A549 (cell line): ENCODE results near the gene NXNL1. TPM values are rescaled to one million over a fixed set of nuclear protein-coding genes. Genes with fewer than 3 reads are reported as not detected.
A peak's percentile ranks its signal among the peaks of the same experiment; 100 is the strongest.

Experiments used
- ATAC-seq, 2 experiments: fragments of 200-7000 bp in 1 of 2; fragments of >200 bp in 1 of 2; cut with Nextera tagmentation in 1 of 2; cut with Tn5 transposase in 1 of 2; 3 replicates each; pipeline versions ENCODE4 v1.8.0 to v1.9.1; 2018 to 2020; ENCODE audit warnings: mild to moderate bottlenecking in 1 of 2, moderate library complexity in 1 of 2
- CTCF ChIA-PET: fragments of 300-600 bp; sonication (Branson Sonifier 250); formaldehyde crosslinking; extraction: SDS; loops from one replicate; lab custom pipeline; 2021; ENCODE audit warnings: antibody characterized with exemption, inconsistent platforms; lab: Yijun Ruan, JAX
- POLR2A ChIA-PET: fragments of 350-600 bp; formaldehyde crosslinking; extraction: SDS; loops from one replicate; lab custom pipeline; 2021; ENCODE audit warnings: antibody characterized with exemption, inconsistent platforms; lab: Yijun Ruan, JAX
- DNase-seq, 2 experiments: peaks; one replicate each; pipeline versions ENCODE4 v3.0.0 to v3.0.0-alpha.2; 2011 to 2016; ENCODE audit warnings: low read depth in 1 of 2, low spot score in 1 of 2
- FAIRE-seq: peaks from 2 replicates; lab custom pipeline; 2011; peaks lifted over from hg19 to GRCh38; lab: Jason Lieb, UNC
- H3K27ac ChIP-seq, 2 experiments: fragments of >200 bp; sonication (Bioruptor Twin); formaldehyde crosslinking; 3 replicates each; pipeline ENCODE4 v1.5.1; 2016 to 2017
- H3K4me1 ChIP-seq: fragments of >200 bp; sonication (Bioruptor Twin); formaldehyde crosslinking; 3 replicates; pipeline ENCODE4 v1.6.1; 2016
- H3K4me2 ChIP-seq: fragments of >200 bp; sonication (Bioruptor Twin); formaldehyde crosslinking; 3 replicates; pipeline ENCODE4 v1.6.1; 2016
- H3K4me3 ChIP-seq: fragments of >200 bp; sonication (Bioruptor Twin); formaldehyde crosslinking; 3 replicates; pipeline ENCODE4 v1.5.1; 2016
- H3K9me3 ChIP-seq: fragments of >200 bp; sonication (Bioruptor Twin); formaldehyde crosslinking; 3 replicates; pipeline ENCODE4 v1.6.1; 2016
- CBX2 ChIP-seq: fragments of 200-600 bp; sonication (generic); IDR thresholded peaks from 2 replicates; pipeline ENCODE4 v1.6.1; 2016; ENCODE audit warnings: low read depth, mild to moderate bottlenecking, borderline replicate concordance
- CHD2 ChIP-seq: fragments of 150-350 bp; IDR thresholded peaks from 2 replicates; pipeline ENCODE4 v1.6.1; 2014; ENCODE audit warnings: low read length; ENCODE audit not compliant: partially characterized antibody
- EHMT2 ChIP-seq: fragments of 200-600 bp; sonication (generic); IDR thresholded peaks from 2 replicates; pipeline ENCODE4 v1.6.1; 2016; ENCODE audit warnings: antibody characterized with exemption, low read depth, mild to moderate bottlenecking, moderate library complexity
- ESRRA ChIP-seq: fragments of 150-350 bp; IDR thresholded peaks from 2 replicates; pipeline ENCODE4 v1.6.1; 2014; ENCODE audit warnings: mild to moderate bottlenecking, low read length, borderline replicate concordance
- HOXB13 ChIP-seq: fragments of 250-450 bp; sonication (Bioruptor Pico); IDR thresholded peaks from 2 replicates; pipeline ENCODE4 v1.5.0; 2020; ENCODE audit warnings: low read depth, mild to moderate bottlenecking, moderate library complexity
- MAZ ChIP-seq: fragments of 150-350 bp; IDR thresholded peaks from 2 replicates; pipeline ENCODE4 v1.6.1; 2014; ENCODE audit warnings: antibody characterized with exemption, low read depth, low read length, borderline replicate concordance
- PHF8 ChIP-seq: fragments of 200-600 bp; sonication (generic); IDR thresholded peaks from 2 replicates; pipeline ENCODE4 v1.6.1; 2016; ENCODE audit warnings: low read depth, mild to moderate bottlenecking, antibody characterized with exemption, moderate library complexity, borderline replicate concordance
- POLR2A ChIP-seq: IDR thresholded peaks from 2 replicates; pipeline ENCODE4 v1.6.1; 2012; ENCODE audit warnings: mild to moderate bottlenecking, low read length
- POLR2AphosphoS2 ChIP-seq: conservative IDR thresholded peaks from 2 replicates; pipeline ENCODE4 v1.6.1; 2012; ENCODE audit warnings: low read length, improper control_type of control experiment, inconsistent platforms
- ZNF302 ChIP-seq: fragments of 250-450 bp; sonication (Bioruptor Pico); IDR thresholded peaks from 2 replicates; pipeline ENCODE4 v1.9.0; 2021; ENCODE audit warnings: inconsistent platforms, mild to moderate bottlenecking, moderate library complexity
- WGBS: methylation state at CpG from one replicate; pipeline ENCODE4 v1.1.6; 2017; ENCODE audit errors: missing lambda C conversion rate; 5-methylcytosine and 5-hydroxymethylcytosine counted together
- polyA plus RNA-seq, 4 experiments: library from polyadenylated mRNA; depleted of rRNA in 3 of 4; stranded (reverse); fragments of >200 nt; fragmentation: RNase III in 1 of 4; extraction: RNeasy Plus Mini Kit Qiagen cat#74134 plus additional on column Dnase treatment in 1 of 4; gene quantifications; 2 replicates in 3 of 4; 3 replicates in 1 of 4; pipeline ENCODE4 v1.2.3, GENCODE V29; 2011 to 2017
- TF ChIP-seq, protein P1 (sequence below): fragments of 250-450 bp; sonication (Bioruptor Pico); IDR thresholded peaks from 2 replicates; pipeline ENCODE4 v1.5.0; 2021; ENCODE audit warnings: mild to moderate bottlenecking, moderate library complexity, borderline replicate concordance
- TF ChIP-seq, protein P2 (sequence below): fragments of >200 bp; sonication (Bioruptor Twin); formaldehyde crosslinking; IDR thresholded peaks from 3 replicates; pipeline ENCODE4 v1.5.1; 2016
- TF ChIP-seq, protein P3 (sequence below): fragments of 250-450 bp; sonication (Bioruptor Pico); IDR thresholded peaks from 2 replicates; pipeline ENCODE4 v1.5.0; 2020; ENCODE audit warnings: low read depth, mild to moderate bottlenecking, moderate library complexity

NXNL1 gene
- polyA plus RNA-seq, 2 of the 4 experiments (the other 2 are of a cell fraction): not detected

DNA sequence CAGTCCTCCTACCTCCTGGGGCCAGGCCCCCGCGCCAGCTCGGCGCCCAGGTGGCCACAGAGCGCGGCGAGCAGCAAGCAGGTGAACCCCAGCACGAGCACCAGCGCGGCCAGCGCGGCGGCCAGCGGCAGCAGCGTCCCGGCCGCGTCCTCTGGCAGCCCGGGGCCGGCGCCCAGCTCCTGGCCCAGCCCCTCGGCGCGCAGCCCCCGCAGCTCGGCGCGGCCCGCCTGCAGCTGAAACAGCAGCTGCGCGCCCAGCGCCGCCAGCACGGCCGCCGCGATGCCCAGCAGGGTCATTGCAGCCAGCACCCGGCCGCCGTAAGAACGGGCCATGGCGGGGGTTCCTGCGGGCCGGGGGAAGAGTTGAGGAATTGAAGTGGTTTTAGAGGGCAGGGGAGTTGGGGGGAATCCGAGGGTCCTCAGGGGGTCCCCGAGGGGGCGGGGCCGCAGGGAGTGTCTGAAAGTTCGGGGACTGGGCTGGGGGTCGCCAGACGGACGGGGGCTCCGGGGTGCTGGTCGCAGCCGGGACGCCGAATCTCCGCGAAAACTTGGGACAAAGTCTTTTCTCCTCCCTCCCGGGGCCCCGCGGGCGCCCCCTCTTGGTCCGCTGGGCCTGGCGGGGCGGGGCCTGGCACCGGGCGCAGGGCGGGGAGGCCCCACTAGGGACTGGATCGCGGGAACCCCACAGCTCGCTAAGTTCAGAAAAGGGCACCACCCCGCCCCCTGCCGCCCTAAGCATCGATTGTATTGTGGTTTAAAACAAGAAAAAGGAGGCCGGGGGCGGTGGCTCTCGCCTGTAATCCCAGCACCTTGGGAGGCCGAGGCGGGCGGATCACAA lies 12.4 kb downstream of the NXNL1 start, which contains the start of gene TMEM221 (continued):
- TF ChIP-seq, protein P1, sequence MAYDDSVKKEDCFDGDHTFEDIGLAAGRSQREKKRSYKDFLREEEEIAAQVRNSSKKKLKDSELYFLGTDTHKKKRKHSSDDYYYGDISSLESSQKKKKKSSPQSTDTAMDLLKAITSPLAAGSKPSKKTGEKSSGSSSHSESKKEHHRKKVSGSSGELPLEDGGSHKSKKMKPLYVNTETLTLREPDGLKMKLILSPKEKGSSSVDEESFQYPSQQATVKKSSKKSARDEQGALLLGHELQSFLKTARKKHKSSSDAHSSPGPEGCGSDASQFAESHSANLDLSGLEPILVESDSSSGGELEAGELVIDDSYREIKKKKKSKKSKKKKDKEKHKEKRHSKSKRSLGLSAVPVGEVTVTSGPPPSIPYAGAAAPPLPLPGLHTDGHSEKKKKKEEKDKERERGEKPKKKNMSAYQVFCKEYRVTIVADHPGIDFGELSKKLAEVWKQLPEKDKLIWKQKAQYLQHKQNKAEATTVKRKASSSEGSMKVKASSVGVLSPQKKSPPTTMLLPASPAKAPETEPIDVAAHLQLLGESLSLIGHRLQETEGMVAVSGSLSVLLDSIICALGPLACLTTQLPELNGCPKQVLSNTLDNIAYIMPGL: no peak
- TF ChIP-seq, protein P2, sequence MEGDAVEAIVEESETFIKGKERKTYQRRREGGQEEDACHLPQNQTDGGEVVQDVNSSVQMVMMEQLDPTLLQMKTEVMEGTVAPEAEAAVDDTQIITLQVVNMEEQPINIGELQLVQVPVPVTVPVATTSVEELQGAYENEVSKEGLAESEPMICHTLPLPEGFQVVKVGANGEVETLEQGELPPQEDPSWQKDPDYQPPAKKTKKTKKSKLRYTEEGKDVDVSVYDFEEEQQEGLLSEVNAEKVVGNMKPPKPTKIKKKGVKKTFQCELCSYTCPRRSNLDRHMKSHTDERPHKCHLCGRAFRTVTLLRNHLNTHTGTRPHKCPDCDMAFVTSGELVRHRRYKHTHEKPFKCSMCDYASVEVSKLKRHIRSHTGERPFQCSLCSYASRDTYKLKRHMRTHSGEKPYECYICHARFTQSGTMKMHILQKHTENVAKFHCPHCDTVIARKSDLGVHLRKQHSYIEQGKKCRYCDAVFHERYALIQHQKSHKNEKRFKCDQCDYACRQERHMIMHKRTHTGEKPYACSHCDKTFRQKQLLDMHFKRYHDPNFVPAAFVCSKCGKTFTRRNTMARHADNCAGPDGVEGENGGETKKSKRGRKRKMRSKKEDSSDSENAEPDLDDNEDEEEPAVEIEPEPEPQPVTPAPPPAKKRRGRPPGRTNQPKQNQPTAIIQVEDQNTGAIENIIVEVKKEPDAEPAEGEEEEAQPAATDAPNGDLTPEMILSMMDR: peak; percentile 47
- 0 out of 2 replicates have a peak, but pooled peaks have one; percentile 8 for TF ChIP-seq POLR2A

DNA sequence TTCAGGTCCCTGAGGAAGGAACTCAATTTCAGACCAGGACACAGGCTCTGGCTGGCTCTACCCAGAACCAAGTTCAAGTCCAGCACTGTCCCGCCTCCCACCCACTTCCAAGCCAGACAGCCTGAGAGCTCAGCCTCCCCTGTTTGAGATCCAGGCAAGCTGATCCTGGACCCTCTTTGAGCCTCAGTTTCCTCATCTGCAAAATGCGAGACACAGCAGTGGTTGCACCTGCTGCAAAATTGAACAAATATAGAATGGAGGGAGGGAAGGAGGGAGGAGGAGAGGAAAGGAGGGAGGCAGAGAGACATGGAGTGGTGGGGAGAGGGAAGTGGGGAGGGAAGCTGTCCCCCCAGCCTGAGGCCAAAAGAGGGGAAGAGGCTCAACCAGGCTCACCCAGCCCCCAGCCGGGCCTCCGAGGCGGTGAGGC lies 13.0 kb downstream of the NXNL1 start:
- Histone ChIP-seq H3K9me3 (no peaks in the 10 kb centered on the region), H3K27ac (peak overlapping the region; percentile 58 to 85; a peak in 5 of 6 replicates), H3K4me2 (peak overlapping the region; percentile 71), H3K4me3 (peak overlapping the region; percentile 50), H3K4me1 (0 out of 3 replicates have a peak, but pooled peaks cover 6% of the 10 kb centered on the region)
- DNase-seq (no peak), ATAC-seq (peak; percentile 17 to 46; a peak in 4 of 6 replicates), FAIRE-seq (no peak)
- 30% methylated on average over 4 of the region's 5 CpGs for WGBS
- POLR2A ChIA-PET: no interaction called here
- CTCF ChIA-PET: interaction anchor here (0.6 to 2.2 kb wide), 11 partner anchors 13 to 760 kb away, joined by 3 to 13 read pairs (median 5); partner anchors contain the start of genes CCDC194, MVB12A and NXNL1
- TF ChIP-seq ZNF302 (CRISPR knock-in tag): no peak
- TF ChIP-seq, protein P3, sequence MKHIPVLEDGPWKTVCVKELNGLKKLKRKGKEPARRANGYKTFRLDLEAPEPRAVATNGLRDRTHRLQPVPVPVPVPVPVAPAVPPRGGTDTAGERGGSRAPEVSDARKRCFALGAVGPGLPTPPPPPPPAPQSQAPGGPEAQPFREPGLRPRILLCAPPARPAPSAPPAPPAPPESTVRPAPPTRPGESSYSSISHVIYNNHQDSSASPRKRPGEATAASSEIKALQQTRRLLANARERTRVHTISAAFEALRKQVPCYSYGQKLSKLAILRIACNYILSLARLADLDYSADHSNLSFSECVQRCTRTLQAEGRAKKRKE (CRISPR knock-in tag): no peak
- no peak for TF ChIP-seq CHD2

DNA sequence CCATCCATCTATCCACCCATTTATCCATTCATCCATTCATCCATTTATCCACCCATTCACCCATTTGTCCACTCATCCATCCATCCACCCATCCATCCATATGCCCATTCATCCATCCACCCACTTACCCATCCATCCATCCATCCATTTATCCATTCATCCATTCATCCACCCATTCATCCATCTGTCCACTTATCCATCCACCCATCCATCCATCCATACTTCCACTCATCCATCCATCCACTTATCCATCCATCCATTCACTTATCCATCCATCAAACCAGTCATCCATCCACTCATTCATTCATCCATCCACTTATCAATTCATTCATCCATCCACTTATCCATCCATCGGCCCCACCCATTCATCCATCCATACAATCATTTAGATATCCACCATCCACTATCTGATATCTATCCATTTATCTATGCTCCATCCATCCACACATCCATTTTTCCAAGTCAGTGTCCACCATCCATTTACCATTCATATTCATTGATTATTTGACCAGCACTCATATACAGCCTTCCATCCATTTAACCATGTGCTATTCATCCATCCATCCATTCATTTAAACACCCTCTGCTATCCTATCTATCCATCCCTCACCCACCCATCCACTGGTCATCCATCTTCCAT lies 15.1 kb downstream of the NXNL1 start:
- Histone ChIP-seq H3K4me2 (no peak overlapping the region), H3K27ac (no peak overlapping the region), H3K4me3 (no peak overlapping the region), H3K4me1 (0 out of 3 replicates have a peak, but pooled peaks cover 3% of the 10 kb centered on the region), H3K9me3 (no peaks in the 10 kb centered on the region)
- TF ChIP-seq ESRRA (no peak), CBX2 (no peak), ZNF302 (CRISPR knock-in tag) (no peak), HOXB13 (CRISPR knock-in tag) (no peak), EHMT2 (no peak), POLR2AphosphoS2 (no peak), PHF8 (no peak), MAZ (no peak)
- ATAC-seq (no peak), DNase-seq (no peak), FAIRE-seq (no peak)
- ChIA-PET CTCF (no interaction called here), POLR2A (no interaction called here)
- WGBS: 88% methylated on average over 1 of the region's 1 CpG
